ENCODE measurements around the gene PDZD4.
A peak's percentile ranks its signal among the peaks of the same experiment; 100 is the strongest.

PDZD4 gene

DNA sequence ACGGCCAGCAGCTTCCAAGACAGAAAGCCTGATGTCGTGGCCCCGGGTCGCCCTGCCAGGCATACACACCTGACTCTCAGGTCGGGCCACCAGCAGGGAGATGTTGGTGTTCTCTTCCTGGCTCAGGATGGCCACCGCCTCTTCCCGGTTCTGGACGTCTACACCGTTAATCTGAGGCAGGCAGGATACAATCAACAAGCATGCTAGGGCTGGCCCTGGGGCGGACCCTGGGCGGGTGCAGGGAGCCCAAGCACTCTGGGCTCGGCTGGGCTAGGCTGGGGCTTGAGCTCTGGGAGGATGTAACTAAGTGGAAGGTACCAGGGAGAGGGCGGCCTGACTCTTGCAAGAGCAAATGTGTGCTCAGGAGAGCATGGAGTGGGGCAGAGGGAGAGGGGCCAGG lies 24.9 kb downstream of the PDZD4 start:
- no peak for DNase-seq

DNA sequence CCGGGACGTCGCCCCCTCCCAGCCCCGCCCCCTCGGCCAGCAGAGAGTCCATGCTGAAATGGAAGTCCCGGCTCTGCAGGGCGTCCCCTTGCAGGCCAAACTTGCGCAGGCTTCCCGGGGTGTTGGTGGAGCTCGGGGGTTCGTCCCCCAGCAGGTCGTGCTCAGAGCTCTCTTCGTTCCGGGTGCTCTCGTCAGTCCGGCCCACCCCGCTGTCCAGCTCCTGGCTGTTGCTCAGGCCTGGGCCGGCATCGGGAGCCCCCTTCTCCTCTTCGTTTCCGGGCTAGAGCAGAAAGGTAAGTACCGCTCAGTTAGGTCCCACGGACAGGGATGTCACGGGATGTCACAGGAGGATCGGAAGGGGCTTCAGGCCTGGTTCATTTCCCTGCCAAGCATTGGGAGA lies 25.7 kb downstream of the PDZD4 start:
- no peak for DNase-seq

DNA sequence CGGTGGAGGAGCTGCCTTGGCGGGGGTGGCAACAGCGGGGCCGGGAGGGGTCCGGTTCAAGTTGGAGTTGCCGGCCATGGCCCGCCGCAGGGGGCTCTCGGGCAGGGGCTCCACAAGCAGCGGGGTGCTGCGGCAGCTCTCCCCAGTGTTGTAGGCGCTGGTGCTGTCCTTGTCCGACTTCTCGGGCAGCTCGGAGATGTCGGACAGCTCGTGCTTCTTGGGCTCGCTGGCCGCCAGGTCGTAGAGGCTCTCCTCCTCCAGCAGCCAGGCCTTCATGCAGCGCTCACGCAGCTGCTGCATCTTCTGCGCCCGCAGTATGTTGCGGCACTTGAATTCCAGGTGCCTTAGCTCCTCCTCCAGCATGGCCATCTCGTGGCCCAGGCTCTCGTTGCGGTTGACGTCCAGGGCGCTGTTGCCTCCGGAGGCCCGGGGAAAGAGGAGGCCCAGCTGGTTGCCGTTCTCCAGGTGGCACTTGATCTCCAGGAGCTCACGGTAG lies 26.2 kb downstream of the PDZD4 start:
- DNase-seq, result no peak

DNA sequence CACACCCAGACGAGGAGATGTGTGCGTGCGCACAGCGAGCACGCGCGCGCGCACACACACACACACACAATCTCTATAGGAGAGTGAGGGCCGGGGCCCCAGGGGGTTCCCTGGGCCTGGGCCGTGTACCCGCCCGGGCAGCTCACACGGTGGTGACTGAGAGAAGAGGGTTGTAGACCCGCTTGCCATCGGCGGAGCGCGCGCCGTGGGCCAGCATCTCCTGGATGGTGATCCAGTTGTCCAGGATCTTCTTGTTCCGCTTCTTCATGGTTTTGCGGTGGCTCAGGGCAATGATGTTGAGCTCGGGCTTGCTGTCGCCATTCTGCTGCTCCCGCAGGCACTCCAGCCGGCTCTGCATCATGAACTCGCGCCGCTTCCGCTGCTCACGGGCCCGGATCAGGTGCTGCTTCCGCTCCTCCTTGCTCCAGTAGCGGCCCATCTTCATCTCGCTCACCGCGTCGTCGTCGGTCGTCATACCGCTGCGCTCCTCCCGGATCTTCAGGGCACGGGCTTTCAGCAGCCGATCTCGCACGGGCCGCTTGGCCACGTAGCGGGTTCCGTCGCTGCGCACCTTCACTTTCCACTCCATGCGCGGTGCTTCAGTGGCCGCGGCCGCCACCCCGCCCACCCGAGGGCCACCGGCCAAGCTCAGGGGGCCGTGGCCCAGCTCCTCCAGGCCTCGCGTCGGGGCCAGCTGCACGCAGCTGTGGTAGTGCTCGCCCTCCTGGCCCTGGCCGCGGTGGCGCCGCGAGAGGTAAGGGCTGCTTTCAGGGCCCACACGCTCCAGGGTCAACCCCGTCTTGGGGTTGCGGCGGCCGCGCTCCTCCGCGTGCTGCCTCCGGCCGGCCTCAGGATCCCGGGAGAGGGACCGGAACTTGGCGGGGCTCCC lies 26.9 kb downstream of the PDZD4 start:
- DNase-seq, result no peak

DNA sequence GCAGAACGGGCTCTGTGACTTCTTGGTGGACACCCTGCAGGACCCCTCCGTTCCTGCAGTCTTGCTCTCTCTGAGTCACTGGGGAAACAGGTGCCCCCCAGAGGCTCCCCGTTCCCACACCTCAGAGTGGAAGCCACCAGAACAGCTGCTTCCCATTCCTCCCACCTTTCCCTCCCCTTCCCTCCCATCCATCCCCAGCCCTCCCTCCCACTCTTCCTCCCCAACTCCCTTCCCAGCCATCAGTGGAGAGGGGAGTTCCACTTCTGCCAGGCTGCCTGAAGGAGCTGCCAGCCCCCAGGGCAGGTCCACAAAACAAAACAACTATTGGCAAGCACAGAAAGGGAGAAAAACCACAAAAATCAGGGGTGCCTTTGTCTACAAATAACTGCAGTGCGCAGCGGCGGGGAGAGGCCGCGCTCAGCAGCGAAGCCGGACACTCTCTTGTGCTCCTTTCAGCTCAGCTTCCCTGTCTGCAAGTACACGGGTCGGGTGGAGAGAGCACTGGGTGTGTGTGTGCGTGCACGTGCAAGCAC lies 27.8 kb downstream of the PDZD4 start:
- DNase-seq, result no peak

DNA sequence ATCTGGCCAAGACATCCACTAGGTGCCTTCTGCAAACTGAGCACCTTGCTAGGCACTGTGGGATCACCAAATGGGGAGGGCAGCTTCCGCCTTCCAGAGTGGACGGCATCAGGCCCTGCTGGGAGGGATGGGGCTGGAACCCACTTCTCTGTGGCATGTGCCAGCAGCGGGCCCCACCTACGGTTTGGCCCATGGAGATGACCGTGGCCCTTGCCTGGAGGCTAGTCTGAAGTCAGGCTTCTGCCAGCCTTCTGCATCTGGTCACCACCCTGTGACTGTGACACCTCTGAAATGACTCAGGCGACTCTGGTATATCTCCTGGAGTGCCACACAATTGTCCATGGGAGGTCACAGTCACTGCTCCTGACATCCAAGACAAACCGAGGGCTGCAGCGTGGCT lies 28.7 kb downstream of the PDZD4 start:
- no peak for DNase-seq

DNA sequence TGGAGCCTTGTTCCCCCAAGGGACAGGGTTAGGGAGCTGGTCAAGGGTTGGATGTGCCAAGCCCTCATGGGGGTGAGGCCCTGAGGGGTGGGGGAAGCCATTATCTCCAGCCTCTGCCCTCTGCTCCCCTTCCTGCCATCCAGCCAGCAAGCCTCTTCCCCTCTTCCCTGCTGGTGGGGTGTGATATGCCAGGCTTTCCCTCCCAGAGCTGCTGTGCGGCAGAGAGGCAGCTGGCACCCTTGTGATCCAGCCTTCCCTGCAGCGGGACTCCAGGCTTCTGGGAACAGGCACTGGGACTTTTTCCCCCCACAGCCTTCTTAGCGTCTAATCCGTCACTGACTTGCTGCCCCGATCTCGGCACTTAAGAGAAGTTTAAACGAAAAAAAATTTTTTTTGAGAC lies 29.6 kb downstream of the PDZD4 start:
- no peak for DNase-seq

DNA sequence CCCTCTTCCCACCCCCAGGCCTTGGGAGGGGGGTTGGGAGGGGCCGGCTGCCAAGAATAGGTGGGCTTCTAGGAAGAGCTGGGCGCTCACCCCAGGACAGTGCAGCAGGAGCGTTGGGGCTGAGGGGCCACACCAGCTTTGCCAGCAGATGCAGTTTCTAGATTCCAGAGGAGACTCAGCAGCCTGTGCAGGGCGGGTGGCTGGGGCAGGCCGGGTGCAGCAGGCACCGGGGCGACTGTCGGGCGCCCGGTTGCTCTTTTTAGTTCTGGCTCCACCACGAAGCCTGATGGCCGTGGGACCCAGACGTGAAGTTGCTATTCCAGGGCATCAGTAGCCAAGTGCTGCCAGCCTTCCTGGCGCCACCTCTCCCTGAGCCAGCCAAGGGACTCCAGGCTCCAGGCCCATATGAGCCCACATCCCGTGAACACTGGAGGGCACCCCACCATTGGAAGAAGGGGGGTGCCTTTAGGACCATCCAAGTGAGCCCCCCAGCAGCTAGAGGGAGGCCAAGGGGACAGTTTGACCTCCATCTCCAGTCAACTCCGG lies 30.1 kb downstream of the PDZD4 start:
- no peak for DNase-seq

DNA sequence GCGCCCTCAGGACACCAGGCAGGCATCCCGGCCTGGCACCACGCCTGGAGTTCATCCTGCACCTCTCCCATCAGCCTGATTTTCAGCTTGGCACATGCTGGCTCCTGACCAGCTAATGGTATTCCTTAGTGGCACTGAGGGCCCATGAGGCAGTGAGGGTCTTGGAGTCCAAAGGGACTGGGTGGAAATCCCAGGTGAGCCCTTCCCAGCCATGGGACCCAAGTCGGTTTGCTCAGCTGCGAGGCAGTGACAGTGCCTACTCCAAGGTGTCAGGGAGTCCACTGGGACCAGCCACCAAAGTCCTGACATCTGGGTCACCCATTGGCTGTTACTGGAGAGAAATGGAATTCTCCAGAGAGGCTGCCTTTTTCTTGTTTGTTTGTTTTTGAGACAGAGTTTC lies 31.0 kb downstream of the PDZD4 start:
- DNase-seq, result no peak

DNA sequence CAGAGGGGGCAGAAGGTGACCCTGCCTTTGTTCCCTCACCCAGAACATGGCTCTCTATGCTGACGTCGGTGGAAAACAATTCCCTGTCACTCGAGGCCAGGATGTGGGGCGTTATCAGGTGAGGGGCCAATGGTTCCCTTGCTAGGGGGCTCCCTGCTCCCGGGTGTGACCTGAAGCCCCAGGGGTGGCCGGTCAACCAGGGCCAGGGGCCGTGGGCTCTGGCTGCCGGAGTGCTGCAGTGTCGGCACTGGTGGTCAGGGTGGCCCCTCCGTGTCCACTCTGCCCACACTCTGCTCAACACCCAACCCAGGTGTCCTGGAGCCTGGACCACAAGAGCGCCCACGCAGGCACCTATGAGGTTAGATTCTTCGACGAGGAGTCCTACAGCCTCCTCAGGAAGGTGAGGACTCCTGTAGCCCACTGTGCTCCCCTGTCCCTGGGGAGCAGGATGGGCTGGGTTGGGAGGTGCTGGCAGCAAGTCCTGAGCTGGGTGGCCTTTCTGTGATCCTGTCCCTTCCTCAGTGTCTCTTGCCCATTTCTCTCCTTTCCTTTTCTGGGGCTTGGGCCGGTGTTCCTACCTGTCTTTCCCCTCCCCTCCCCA lies 32.8 kb downstream of the PDZD4 start:
- no peak for DNase-seq

DNA sequence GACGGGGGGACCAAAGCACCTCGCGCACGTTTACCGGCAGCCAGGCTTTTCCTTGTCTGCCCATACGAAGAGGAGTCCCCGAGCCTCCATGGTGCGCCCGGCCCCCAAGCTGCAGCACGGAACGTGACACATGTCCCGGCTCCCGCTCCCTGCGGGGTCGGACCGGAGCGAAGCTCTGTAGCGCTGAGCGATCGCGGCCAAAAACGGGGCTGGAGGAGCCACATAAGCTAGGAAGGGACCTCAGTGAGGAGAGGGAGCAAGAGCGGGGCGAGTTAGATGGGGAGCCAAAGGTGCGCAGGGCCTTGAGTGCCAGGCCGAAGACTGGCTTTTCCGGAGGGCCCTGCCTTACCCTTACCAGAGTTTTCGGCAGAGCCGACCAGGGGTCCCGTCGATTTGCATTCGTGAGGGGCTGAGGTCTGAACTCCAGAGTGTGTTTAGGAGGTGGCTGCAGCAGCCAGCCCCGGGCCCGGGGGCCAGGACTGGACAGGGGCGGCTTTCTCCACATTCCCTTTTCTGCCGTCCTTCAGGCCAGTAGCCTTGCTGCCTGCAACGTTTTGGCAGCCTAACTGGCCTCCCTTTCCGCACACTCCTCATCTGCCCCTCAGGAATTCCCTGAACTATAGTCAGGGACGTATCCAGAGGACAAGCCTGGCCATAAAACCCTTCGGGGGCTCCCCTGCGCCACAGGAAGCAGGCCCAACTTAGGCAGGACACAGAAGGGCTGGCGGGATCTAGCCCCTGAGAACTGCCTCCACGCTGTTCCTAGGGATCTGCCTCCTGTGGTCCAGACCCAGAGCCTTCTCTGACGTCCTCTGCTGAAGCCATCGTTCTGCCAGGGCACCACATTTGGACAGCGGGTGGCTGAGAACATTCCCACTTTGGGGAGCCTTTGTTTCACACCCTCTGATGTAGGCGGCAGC lies 35.2 kb downstream of the PDZD4 start:
- DNase-seq, result no peak

DNA sequence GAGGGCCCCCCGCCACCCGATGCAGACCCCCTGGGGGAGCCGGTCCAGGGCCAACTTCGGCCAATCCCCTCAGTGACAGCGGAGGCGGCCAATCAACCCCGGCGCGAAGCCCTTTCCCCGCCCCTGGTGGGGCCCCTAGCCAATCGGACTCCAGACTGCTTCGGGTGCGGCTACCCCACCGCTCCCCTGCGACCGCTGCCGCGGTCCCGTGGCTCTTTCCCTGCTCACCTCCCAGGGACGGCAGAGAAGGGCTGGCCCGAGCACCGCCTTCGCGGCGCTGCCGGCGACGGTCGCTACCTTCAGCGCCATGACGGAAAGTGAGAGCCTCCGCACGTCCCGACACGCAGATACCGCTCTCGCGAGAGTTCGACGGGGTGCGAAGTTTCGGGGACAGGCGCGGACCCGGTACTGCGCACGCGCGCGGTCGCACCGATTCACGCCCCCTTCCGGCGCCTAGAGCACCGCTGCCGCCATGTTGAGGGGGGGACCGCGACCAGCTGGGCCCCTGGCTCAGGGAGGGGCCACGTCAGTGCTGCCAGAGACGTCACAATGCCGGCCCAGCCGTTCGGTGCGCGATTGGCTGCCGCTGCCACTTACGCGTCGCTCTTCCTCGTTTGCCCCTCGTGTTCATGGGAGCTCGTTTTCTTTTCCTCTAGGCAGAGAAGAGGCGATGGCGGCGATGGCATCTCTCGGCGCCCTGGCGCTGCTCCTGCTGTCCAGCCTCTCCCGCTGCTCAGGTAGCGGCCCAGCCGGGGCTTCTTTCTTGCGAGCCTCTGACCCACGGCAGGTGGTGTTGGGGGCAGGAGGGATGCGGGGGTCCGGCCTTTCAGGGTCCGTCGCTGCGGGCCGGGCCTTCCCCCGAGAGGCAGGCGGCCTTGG lies 36.1 kb downstream of the PDZD4 start, which contains the start of the genes IDH3G and SSR4:
Gene IDH3G (minus strand): TSS at position 358 of the 879 bp plus-strand sequence. CDS start 49 bp downstream, at position 309.
Gene SSR4 (plus strand): TSS at position 651 of the 879 bp plus-strand sequence. CDS start 20 bp downstream, at position 671.
- peak; percentile 94 for DNase-seq

DNA sequence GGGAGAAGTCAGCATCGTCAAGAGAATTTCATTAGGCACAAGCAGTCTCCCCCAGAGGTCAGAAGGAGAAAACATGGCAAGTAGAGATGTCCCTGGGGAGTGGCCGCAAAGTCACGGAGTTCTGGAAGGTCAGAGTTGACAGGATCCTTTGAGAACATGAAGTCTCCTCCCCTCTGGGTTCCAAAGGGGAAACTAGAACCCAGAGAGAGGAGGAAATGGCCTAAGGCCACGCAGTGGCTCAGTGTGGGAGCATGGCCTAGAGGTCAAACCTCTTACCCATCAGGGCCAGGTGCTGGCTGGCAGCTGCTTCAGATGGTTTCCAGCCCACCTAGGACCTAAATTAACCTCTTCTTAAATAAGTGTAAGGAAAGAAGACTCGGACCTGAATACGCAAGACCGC lies 37.1 kb downstream of the PDZD4 start:
- DNase-seq, result no peak

DNA sequence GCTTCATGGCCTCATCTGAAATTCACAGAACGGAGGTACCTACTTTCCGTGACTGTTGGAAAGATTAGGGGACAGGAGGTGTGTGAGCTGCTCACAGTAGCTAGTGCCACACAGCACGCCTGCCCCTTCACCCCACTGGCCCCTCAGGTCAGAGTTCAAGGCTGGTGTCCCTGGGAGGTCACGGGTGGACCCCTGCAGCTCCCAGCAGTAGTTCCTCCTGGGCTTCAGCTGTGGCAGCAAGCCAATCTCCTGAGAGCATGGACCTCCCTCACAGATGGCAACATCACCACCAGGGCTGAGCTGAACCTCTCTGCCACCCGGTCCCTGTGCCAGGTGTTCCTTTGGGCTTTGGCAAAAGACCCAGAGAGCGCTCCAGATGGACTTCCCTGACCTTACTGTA lies 38.0 kb downstream of the PDZD4 start:
- DNase-seq, result no peak

DNA sequence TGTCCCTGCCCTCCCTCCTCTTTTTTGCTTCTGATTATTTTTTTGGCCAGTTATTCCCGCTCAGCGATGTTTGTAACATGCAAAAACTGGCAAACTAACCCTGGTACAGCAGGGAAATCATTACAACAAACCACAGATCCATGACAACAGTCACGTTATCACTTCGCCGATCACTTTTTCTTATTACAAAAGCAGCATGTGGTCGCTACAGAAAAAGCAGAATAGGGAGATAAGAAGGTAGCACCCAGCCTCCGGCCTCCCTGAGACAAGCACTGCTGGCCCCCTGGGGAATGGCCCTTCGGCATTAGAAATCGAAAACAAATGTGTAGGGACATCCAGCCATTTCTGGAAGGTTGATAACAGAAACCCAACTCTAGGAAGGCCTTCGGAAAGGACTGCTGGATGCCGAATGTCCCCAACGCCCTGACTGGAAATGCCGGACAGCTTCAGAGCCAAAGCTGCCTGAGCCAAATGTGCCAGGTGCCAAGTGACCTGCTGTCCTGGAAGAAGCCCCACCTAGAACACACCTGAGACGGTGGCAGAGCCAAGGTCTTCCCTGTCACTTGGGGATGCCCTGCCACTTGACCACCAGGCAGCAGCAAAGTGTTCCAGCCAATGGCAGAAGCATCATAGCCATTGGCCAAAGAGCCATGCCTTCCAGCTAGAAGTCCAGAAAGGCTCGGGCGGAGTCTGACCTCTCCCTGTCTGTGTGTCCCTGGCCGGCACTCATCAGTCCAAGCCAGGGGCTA lies 39.1 kb downstream of the PDZD4 start:
- no peak for DNase-seq

DNA sequence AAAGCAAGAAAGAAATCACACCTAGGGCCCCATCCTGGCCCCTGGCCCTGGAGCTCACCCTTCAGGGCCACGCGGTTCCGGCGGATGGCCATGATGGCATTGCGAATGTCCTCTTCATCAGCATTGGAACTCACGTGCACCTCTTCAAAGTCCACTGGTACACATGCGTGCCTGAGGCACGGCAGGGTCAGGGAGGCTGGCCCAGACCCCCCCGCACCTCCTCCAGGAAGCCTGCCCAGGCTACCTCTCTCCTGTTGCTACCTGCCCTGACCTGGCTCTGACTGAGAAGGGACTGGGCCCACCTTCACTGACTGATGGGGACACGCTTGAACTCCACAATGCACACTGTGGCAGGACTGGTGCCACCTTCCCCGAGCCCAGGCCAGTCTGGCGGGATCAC lies 40.7 kb downstream of the PDZD4 start:
- DNase-seq, result no peak

DNA sequence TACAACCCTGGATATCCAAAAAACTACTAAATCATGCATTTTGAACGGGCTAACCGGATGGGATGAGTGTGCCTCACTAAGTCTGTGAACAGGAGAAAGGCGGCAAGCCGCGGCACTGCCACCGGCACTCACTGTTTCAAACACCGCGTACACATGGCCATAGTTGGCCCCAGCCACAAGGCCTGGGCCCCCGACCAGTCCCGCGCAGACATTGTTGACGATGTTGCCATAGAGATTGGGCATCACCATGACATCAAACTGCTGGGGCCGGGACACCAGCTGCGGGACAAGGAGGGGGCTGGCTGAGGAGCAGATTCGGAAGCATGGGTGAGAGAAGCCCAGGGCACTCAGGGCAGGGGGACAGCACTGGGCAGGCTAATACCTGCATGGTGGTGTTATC lies 43.7 kb downstream of the PDZD4 start:
- DNase-seq, result no peak

DNA sequence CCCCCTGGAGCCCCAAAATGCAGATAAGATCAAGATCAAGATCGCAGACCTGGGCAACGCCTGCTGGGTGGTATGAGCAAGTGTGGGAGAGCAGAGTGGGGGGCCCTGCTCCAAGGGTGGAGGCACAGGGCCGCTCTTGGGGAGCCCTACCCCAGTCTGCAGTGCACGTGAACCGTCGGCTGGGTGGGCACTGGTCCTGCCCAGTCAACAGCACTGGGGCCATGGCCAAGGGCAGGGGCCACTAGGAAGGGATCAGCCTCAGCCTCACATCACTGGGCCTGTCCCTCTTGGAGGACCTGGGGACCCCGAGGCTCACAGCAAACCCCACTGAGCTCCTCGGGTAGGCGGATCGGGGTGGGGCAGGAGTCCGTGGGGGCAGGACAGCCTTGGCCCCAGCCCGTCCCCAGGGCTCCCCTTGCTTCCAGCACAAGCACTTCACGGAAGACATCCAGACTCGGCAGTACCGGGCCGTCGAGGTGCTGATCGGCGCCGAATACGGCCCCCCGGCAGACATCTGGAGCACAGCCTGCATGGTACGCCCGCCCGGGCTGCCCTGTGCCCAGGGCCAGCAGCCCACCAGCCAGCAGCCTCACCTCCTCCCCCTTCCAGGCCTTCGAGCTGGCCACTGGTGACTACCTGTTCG lies 45.9 kb downstream of the PDZD4 start:
- no peak for DNase-seq

DNA sequence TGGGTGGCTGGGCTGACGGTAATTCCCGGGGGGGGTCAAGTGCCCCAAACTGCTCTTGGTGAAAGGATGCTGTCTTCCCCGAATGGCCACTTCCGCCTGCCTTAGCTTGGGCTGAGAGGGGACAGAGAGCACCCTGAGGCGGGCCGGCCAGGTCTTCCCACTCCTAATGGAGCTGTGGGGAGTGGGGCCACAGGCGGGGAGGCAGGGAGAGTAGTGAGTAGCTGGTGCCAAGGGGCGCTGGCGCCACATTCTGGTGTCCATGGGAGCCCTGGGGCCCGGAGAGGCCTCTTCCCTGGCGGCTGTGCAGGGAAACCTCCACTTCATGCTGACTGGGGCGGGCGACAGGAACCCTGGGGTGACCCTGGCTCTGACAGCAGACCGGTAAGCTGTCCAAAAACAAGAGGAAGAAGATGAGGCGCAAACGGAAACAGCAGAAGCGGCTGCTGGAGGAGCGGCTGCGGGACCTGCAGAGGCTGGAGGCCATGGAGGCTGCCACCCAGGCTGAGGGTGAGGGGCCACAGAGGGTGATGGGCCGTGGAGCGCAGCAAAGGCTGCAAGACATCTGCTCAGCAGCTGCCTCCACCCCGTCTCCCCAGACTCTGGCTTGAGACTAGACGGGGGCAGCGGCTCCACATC lies 46.8 kb downstream of the PDZD4 start:
- DNase-seq, result no peak

DNA sequence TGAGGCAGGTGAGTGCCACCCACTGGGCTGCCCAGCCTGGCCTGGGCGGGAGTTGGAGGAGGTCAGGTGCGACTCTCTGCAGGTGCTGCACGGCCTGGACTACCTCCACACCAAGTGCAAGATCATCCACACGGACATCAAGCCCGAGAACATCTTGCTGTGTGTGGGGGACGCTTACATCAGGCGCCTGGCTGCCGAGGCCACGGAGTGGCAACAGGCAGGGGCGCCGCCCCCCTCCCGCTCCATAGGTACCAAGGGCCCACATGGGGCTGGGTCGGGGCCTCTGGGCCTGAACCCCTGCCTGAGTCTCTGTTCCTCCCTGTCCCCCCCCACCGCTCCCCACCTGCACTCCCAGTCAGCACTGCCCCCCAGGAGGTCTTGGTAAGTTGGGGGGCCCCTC lies 47.5 kb downstream of the PDZD4 start:
- no peak for DNase-seq
